Prostate gland (tissue), 2 donors: ENCODE data around the gene GTF2A2.
"Not testable (repeated sequence)": the region's sequence is repeated elsewhere in the genome, so short reads cannot be mapped to it uniquely, and the experiment has no call there.

Experiments
- CTCF ChIP-seq, 4 experiments: fragments of 200-600 bp in 2 of 4; fragments of 450-650 bp in 2 of 4; sonication (generic) in 2 of 4; IDR thresholded peaks; 1 replicate in 3 of 4; 2 replicates in 1 of 4; pipeline ENCODE4 v1.5.1; 2016 to 2019; ENCODE audit warnings: antibody characterized with exemption in 4 of 4, mild to moderate bottlenecking in 2 of 4, moderate library complexity in 2 of 4
- POLR2AphosphoS5 ChIP-seq: sonication (generic); formaldehyde crosslinking; IDR thresholded peaks from one replicate; pipeline ENCODE4 v1.6.1; 2017; ENCODE audit warnings: antibody characterized with exemption

DNA sequence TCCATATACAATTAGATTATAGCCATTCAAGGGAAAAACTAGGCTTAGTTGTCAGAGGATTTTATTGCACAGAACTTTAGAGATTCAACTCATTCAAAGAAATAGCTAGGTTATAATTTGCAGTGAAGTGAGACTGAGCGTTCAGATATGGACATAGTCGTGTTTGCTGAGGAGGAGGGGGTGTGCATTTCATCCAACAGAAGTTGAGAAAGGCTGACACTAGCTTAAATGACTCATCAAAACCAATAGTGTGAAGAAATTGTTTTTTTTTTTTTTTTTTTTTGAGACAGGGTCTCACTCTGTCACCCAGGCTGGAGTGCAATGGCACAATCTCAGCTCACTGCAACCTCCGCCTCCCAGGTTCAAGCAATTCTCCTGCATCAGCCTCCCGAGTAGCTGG lies 40.8 kb upstream of the GTF2A2 start:
- TF ChIP-seq POLR2AphosphoS5; CTCF (IDR thresholded peaks at IDR 0.05): not testable (repeated sequence)
